Measurements from ENCODE around the gene ZNF275. TPM values are rescaled to one million over a fixed set of nuclear protein-coding genes. Genes with fewer than 3 reads are reported as not detected.
A peak's percentile ranks its signal among the peaks of the same experiment; 100 is the strongest.

Gene ZNF275
- total and polyA plus RNA-seq, 2 of the 8 experiments (the other 6 are each of a cell fraction or from before 2014, with no cell fraction given): 8.2 to 9.1 TPM

- Histone ChIP-seq H4K8ac (ENCODE audit: extremely low read depth, insufficient read depth, low read length) (no peak overlapping the region), H3K4me3 (ENCODE audit: extremely low read depth in 1 of 4, insufficient read depth in 2 of 4, low read depth in 3 of 4, low read length in 4 of 4) (no peak overlapping the region), H3K36me3 (ENCODE audit: control insufficient read depth in 2 of 4, insufficient read depth in 4 of 4, low read length in 3 of 4) (no peaks in the 10 kb centered on the region), H2BK12ac (ENCODE audit: low read depth, low read length) (no peak overlapping the region), H3K79me2 (ENCODE audit: control insufficient read depth in 1 of 2, insufficient read depth in 2 of 2, low read length in 2 of 2) (no peaks in the 10 kb centered on the region), H2AK5ac (ENCODE audit: low read depth, low read length) (no peak overlapping the region), H3K4ac (replicated peaks; ENCODE audit: insufficient read length, low read depth, low read length) (no peak overlapping the region), H3K27ac (ENCODE audit: low read depth, low read length) (no peak overlapping the region), H2BK120ac (replicated peaks; ENCODE audit: low read depth, low read length) (no peak overlapping the region), H4K20me1 (replicated peaks in 1 of 2; ENCODE audit: control insufficient read depth in 1 of 2, insufficient read depth in 2 of 2, low read length in 2 of 2) (no peaks in the 10 kb centered on the region), H3K23ac (ENCODE audit: insufficient read length) (no peak overlapping the region), H3K79me1 (ENCODE audit: low read depth, low read length) (no peaks in the 10 kb centered on the region), H3K14ac (ENCODE audit: insufficient read length) (no peak overlapping the region), H2BK5ac (ENCODE audit: low read depth, low read length) (no peak overlapping the region), H3K4me2 (ENCODE audit: insufficient read depth in 1 of 2, low read depth in 2 of 2, low read length in 2 of 2) (no peak overlapping the region), H4K5ac (ENCODE audit: insufficient read length, low read depth, low read length) (no peak overlapping the region), H3K4me1 (replicated peaks in 1 of 4; ENCODE audit: control insufficient read depth in 3 of 4, insufficient read depth in 4 of 4, low read length in 3 of 4) (peaks cover 0 to 4% (median 0%) of the 10 kb centered on the region in 4 experiments; a peak in 1 of 7 replicates), H3K27me3 (replicated peaks in 1 of 4; ENCODE audit: control insufficient read depth in 3 of 4, extremely low read depth in 1 of 4, insufficient read depth in 3 of 4, low read length in 3 of 4) (no peaks in the 10 kb centered on the region), H3K23me2 (ENCODE audit: low read depth, low read length) (no peaks in the 10 kb centered on the region), H2BK20ac (ENCODE audit: low read length) (no peak overlapping the region), H2BK15ac (ENCODE audit: low read length) (no peak overlapping the region), H4K91ac (replicated peaks; ENCODE audit: insufficient read length, low read length) (no peak overlapping the region), H3K9ac (replicated peaks in 1 of 4; ENCODE audit: extremely low read depth in 1 of 4, low read depth in 3 of 4, low read length in 3 of 4) (no peak overlapping the region), H3K9me3 (ENCODE audit: insufficient read depth in 2 of 2, low read depth in 1 of 2, low read length in 1 of 2) (no peaks in the 10 kb centered on the region), H3K18ac (ENCODE audit: extremely low read depth, low read length) (no peak overlapping the region), H3K56ac (replicated peaks; ENCODE audit: insufficient read length, low read depth, low read length) (no peak overlapping the region), H2AFZ (ENCODE audit: low read length) (no peak overlapping the region)
- peak; percentile 63 for FAIRE-seq
- no peak for TF ChIP-seq CHD2 (IDR thresholded peaks at IDR 0.05; ENCODE audit: low read length)
- TF ChIP-seq JUN (IDR thresholded peaks at IDR 0.05; ENCODE audit: low read depth, low read length): no peak
- TF ChIP-seq CTCF (IDR thresholded peaks at IDR 0.05; ENCODE audit: control extremely low read depth in 1 of 3, insufficient read depth in 1 of 3, low read depth in 1 of 3, low read length in 3 of 3): peak in 1 of 3 experiments; percentile 2; a peak in 1 of 4 replicates
- no peak for TF ChIP-seq YY1 (IDR thresholded peaks at IDR 0.05; ENCODE audit: low read depth, low read length)
- TF ChIP-seq SAP30 (IDR thresholded peaks at IDR 0.05; ENCODE audit: insufficient read depth, insufficient replicate concordance, low read length): no peak
- DNase-seq (ENCODE audit: low read depth in 1 of 2, low spot score in 2 of 2): no peak
- ChIA-PET CTCF (ENCODE audit: partially characterized antibody) (interaction anchor here (0.7 to 1.2 kb wide), 2 partner anchors 8 to 21 kb away, joined by 3 to 4 read pairs; no protein-coding TSS in a partner anchor), POLR2A (ENCODE audit: partially characterized antibody) (no interaction called here)
- WGBS, 2 experiments (ENCODE audit: extremely low coverage in 1 of 2, insufficient coverage in 1 of 2, insufficient read length in 1 of 2, insufficient replicate concordance in 2 of 2, low coverage in 1 of 2, low lambda C conversion rate in 2 of 2, missing lambda C conversion rate in 1 of 2): 66% methylated on average over 7 of the region's 7 CpGs; no CpG with 5 or more reads in 1 of the 2 experiments
These were observed 40.5 kb downstream of the ZNF275 start for GRCh38 chrX:153374426-153374825.

All from H1 (cell line).